Measurements from ENCODE around the gene MEF2B.
"Not testable (repeated sequence)": the region's sequence is repeated elsewhere in the genome, so short reads cannot be mapped to it uniquely, and the experiment has no call there.

The MEF2B gene

DNA sequence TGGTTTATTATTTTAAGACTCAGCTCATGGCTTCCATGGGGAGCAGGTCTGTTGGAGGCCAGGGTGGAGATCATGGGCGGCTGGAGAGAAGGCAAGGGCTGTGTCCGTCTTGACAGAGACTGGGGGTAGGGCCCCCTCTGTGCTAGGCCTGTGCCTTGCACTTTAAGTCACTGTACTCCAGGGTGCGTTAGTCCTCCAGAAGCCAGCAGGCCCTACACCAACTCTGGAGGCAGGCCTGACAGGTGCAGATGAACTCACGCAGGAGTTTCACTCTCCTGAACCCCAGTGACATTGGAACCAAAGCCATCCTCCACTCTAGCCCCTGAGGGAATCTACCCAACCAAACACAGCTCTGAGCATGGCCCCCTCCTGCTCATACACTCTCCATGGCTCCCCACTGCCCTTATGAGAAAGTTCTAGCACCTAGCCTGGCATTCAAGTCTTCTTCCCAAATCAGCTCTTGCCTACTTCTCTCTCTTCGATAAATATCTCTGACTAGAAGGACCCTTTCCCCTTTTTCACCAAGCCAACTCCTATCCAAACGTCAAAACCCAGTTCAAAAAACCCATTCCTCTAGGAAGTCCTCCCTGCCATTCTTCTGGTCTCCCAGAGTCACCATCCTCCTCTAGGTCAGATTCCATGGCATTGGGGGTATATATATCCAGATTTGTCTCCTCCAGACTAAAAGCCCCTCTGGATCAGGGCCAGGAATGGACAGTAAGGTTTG is 15.1 kb downstream of the MEF2B start:
- DNase-seq = no peak

DNA sequence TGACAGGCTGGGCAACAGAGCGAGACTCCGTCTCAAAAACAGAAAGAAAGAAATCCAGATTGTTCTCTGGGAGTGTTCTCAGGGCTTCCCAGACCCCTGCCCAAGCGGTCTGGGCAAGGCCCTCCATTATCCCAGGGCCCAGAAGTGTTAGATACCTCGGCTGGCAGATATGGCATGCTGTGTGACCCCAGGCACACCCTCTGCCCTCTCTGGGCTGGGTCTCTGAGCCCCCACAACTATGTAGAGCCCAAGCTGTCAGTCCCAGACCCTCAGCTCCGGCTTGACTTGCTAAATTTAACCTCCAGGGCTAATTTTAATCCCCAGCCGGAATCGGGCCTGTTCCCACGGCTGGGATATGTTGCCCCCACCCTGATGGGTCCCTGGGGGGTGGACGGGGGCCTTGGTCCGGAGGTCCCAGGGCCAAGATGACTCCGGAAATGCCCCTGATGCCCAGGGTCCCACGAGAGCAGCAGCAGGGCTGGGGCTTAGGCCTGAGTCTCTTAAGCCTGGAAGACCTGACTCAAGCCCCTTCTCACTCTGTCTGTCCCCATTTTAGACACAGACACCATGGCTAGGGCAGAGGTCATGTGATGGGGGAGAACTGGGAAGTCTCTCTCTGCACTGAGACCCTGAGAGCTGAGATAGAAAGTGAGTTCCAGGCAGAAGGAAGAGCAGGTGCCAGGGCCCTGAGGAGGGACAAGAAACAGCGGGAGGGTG is 17.2 kb downstream of the MEF2B start:
- DNase-seq = no peak

DNA sequence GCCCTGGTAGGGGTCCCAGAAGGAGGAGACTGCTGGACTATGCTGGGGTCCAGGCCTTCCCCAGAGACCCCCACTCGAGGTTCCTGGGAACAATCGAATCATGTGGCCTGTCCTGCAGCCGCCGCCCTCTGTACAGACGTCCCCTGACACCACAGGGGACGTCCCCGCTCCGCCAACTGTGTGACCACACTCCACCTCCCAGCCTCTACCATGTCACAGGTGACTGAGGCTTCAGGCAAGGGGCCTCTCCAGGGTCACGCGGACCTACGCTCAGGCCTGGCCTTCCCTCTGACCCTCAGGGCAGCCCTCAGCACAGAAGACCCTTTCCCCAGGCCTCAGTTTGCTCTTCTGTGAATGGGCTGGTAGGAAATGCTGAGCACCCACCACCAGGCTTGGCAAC is 18.6 kb downstream of the MEF2B start:
- DNase-seq = no peak

DNA sequence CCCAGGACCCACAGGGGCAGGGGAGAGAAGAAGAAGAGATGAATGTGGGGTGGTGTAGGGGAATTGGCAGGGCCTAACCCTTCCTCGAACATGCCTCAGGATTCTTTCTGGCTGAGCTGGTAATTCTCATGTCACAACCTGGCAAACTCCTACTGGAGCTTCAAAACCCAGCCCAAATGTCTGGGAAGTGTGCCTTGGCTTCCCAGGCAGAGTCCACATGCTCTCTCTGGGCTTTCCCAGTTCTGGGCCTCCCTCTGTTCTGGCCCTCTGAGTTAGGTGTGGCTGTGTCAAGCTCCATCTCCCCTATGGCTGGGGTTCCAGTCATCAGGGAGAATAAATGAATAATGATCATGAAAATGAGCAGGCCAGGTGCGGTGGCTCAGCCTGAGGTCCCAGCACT is 20.6 kb downstream of the MEF2B start:
- DNase-seq = no peak

DNA sequence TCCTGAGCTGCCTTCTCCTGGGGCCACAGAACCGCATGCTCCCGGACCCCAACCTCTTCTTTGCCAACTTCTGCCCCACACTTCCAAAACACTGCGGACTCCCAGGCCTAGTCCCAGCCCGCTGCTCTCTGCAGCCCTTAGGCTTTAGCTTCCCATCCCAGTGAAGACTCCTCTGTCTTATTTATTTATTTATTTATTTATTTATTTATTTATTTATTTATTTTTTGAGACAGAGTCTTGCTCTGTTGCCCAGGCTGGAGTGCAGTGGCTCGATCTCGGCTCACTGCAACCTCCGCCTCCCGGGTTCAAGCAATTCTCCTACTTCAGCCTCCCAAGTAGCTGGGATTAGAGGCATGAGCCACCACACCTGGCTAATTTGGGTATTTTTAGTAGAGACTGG is 21.6 kb downstream of the MEF2B start:
- DNase-seq = not testable (repeated sequence)

DNA sequence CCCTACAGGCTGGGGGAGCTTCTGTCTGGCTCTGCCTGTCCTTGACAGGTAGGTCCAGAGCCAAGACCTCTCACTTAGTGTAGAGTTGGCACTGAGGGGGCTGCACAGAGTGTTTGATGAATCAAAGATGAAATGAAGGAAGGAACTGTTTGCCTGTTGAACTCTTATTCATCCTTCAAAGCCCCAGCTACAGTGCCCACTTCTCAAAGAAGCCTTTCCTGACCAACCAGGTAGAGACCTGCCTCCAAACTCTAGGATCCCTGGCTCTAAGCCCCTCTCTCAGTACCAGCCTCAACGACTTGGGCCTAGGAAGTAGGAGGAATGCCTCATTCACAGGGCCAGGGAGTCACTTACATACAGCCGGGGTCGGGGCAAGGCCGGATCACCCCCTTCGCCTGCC is 22.7 kb downstream of the MEF2B start:
- DNase-seq = no peak

DNA sequence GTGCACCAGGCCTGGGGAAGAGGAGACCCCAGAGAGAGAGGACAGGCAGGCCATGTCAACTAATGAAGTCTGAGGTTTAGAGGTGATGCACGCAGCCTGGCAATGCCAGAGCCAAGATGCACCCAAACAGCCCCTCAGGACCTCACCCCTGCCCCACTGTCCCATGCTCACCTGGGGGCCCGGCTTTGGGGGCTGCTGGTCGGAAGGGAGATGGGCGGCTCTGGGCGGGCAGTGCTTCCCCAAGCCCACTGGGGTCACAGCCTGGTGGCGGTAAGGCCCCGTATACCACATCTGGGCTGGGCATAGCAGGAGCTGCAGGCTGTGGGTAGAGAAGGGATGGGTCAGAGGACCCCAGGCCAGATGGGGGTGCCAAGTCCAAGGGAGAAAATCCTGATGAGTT is 23.2 kb downstream of the MEF2B start:
- no peak for DNase-seq

DNA sequence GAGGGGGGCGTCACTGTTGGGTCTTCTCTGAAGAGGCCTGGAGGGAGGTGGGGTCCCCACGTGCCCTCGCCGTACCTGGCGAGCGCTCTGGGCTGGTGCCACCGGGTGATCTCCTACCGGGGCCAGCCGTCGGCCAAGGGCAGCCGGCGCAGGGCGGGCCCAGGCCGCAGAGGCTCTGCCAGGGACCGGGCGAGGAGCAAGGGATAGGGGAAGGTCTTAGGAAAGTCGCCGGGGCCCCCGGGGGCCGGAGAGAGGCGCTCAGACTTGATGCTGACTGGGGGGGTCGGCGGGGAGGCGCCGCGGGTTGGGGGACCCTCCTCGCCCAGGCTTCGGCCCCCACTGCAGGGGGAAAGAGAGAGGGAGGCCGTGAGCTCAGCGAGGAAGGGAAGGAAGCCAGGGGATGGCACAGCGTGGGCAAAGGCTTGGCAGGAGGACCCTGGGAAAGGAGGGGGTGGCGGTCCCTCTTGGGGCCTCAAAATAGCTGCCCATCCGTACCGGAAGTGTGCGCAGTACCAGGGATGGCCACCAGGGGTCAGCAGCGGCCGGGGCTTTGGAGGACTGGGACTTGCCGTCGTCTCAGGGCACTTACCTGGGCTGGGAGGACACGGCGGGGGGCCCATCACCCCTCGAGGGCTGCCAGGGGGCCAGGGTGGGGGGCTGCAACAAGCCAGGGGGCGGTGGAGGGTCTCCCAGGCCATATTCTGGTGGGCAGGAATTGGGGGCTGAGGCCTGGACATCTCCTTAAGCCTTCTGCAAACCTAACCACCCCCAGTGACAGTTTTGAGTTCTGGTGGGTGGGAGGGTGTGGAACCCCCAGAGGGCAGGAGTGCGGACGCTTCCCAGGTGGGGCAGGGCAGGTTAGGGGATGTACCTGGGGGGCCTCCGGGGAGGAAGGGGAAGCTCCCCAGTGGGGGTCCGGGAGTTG is 24.1 kb downstream of the MEF2B start:
- DNase-seq = peak; percentile 60 to 72

DNA sequence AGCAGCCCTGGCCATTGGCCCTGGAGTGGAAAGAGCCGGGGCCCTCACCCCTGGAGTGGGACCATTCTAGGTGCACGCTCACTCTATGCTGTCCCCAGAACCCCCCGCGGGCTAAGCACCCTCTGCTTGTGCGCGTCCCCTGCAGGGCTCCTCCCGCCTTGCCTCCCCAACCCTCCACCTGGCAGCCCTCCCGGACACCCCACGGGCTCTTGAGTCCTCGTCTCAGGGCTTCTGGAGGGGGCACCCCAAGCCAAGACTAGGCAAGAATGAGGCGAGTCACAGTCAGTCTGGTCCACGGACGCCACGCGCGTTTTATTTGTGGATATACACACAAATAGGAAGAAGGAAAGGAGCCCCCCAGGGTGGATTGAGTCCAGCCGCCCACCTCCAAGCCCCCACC is 24.8 kb downstream of the MEF2B start:
- DNase-seq = no peak

DNA sequence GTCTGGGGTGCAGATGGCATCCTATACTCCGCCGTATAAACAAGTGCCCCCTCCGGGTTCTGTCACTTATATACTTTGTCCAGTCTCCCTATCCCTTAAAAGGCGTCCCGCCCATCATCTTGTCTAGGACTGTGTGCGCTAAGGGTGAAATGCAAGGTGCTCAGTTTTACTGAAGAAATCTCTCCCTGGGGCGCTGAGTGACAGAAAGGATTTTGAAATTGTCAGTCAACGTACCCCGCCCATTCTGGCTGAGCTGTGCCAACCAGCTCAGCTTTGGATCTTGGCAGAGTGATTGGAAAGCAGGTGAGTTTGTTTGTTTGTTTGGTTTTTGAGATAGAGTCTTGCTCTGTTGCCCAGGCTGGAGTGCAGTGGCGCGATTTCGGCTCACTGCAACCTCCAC is 27.7 kb downstream of the MEF2B start:
- no peak for DNase-seq

DNA sequence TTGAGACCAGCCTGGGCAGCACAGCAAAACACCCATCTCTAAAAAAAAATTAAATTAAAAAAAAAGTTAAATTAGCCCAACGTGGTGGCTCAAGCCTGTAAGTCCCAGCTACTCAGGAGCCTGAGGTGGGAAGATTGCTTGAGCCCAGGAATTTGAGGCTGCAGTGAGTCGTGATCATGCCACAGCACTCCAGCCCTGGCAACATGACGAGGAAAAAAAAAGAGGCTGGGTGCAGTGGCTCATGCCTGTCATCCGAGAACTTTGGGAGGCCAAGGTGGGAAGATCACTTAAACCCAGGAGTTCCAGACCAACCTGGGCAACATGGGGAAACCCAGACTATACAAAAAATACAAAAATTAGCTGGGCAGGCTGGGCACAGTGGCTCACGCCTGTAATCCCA is 29.6 kb downstream of the MEF2B start:
- DNase-seq = no peak

DNA sequence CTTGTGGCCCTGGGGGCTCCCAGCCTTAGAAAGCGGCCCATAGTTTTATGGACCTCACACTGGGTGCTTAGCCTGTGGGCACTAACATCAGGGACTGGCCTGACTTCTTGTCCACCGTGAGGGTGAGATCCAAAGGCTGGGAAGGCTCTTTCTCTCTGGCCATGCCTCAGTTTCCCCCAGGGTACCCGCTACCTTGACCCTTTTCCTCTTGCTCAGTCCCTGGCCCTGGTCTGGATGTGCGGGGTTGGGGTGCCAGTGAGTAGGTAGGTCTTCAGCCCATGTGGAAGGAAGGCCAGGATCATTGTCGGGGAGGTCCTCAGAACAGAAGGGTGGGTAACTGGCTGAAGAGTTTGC is 30.2 kb downstream of the MEF2B start:
- DNase-seq = no peak

DNA sequence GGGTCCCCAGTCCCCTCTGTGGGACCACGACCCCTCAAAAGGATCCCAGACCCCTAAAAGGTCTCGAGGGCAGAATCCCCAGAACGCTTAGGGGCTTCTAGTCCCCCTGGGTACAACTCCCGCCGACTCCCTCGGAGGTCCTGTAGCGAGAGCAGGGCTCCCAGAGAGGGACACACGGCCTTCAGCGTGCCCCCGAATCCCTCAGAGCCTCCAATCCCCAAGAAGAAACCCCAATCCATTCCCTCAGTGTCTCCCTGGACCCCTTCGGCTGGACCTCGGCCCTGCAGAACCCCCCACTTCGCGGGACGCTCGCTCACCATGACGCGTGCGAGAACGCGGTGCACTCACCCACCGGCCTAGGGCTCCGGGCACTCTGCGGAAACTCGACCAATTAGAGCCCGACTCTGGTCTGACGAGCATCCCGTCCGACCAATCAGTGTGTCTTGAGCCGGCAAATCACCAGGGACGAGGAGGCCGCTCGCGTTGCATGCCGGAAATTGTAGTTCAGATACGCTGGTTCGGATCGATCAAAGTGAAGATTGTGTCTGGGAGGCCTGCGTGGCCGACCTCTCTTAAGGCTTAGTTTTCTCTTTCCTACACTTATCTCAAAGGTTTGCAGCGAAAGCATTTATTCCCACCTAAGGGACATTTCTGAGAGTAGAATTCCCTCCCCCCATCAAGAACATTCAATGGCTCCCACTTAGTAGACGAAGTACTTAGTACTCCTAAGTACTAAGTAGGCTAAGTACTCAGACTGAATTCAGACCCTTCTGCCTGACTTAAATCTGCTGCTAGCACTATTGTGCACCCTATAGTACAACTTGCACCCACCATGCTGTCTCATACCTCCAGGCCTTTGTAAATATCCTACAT is 31.7 kb downstream of the MEF2B start, which contains the start of gene TMEM161A:
Gene TMEM161A (minus strand): TSS at position 370 of the 873 bp plus-strand sequence. CDS start 50 bp downstream, at position 320.
- DNase-seq = peak; percentile 92 to 98

DNA sequence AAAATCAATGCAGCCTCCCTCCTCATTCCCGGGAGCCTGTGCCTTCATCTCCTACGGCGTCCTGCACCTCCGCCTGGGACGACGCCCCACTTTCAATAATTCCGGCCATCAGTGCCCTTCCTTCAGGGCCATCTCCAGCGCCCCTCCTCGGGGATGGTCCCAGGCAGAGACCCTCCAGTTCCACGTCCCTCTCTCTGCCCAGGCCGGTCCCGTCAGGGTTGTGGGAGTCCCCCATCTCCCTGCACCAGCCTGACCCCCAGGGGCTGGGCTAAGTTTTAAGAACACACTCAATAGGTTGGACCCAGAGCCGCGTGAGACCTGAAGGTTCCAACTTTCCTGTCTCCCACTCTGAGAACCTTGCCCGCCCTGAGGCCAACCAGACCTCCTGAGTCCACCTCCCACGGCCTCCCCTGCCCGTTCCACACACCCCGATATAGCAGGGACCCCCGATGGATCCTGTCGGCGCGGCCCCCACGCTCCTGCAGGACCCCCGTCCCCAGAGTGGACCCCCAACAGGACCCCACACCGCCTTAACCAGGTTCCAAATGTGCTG is 32.4 kb downstream of the MEF2B start:
- no peak for DNase-seq

DNA sequence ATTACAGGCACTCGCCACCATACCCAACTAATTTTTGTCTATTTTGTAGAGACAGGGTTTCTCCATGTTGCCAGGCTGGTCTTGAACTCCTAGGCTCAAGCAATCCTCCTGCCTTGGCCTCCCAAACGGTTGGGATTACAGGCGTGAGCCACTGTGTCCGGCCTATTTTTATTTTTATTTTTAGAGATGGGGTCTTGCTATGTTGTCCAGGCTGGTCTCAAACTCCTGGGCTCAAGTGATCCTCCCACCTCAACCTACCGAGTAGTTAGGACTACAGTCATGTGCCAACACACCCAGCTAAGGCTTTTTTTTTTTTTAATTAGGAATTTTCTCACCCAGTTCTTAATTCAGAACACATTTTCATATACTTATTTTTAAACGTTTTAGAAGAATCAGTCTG is 34.4 kb downstream of the MEF2B start:
- DNase-seq = not testable (repeated sequence)

DNA sequence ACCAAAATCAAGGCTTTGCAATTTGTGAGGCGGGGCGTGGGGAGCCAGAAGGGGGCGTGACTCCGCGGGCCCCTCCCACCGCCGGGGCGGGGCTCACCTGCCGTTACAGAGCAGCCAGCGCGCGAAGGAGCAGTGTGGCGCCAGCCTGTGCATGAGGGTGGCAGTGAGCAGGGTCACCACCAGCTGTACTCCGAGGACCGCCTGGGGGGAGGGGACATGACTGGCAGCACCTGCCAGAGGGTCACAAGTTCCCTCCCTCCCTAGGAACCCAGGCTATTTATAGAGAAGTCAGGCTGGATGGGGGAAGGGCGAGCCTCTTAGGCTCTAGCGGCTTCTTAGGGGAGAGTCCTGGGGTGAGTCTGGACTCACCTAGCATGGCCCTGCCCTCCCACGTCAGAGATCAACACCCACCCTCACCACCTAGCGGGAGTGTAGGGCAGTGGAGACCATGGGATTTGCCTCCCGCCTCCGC is 35.3 kb downstream of the MEF2B start:
- DNase-seq = no peak

DNA sequence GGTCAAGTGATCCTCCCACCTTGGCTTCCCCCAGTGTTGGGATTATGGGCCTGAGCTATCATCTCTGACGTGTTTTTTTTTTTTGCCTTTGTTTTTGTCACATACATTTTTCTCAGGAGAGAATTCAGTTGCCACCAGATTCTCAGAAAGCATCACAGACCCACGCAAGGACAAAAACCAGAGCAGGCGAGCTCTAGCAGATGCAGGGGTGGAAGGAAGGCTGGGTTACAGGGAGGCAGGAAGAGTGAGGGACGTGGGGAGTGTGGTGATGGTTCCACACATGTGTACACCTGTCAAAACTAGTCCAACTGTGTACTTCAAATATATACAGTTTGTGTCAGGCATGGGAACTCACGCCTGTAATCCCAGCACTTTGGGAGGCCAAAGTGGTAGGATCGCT is 36.1 kb downstream of the MEF2B start:
- no peak for DNase-seq

DNA sequence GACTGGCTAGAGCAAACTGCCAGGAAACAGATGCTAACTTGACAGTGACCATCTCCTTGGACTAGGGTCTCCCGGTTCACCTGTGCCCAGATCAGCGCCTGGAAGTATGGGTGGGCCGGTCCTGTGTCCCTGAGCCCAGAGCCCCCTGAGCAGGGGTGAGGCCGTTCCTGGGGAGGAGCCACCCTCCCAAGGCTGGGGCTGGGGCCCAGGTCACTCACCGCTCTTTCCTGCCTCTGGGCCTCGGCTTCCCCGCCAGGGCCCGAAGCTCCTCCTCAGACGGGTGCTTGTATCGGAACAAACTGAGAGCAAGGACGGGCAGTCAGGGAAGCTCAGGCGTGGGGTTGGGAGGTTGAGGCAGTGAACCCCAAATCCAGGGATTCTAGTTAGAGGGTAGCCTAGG is 37.2 kb downstream of the MEF2B start:
- DNase-seq = no peak

DNA sequence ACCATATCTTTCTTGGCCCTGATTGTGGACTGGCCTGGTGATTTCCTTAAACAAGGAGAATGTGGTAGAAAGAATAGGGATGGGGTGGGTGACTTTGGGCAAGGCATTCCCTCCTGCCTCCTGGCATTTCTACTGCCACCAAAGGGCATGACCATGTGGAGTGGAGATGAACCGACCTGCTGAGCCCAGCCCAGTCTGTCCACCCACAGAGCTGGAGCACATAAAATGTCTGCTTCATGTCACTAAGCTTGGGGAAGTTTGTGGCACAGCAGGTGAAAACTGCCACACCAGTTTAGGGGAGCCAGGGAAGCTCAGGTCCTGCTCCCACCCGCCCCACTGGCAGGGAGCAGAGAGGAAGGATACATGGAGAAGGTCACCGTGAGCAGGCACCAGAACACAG is 38.1 kb downstream of the MEF2B start:
- DNase-seq = no peak

DNA sequence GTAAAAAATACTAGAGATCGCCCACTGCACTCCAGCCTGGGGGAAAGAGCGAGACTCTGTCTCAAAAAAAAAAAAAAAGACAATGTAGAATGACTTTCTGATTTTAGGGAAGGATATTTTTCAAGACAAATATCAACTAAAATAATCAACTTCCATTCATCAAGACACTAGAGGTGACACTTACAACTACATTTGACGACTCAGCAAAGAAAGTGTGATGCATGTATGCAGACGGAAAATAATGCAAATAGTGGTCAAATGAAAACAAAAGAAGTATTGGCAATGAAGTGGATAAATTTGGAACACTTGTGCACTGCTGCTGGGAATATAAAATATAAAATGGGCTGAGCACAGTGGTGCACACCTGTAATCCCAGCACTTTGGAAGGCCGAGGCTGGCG is 44.0 kb downstream of the MEF2B start:
- no peak for DNase-seq

DNA sequence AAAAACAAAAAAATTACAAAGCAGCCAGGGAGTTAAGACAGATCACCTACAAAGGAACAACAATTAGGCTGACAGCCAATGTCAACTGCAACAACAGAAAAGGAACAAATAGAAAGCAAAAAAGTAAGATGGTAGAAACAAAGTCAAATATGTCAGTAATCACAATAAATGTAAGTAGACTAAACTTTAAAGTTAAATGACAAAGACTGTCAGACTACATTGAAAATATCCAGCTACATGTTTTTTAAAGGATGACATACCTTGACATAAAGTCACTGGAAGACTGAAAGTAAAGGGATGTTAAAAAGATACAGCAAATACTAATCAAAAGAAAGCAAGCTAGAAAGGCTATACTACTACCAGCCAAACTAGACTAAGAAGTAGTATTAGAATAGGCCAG is 46.7 kb downstream of the MEF2B start:
- no peak for DNase-seq

DNA sequence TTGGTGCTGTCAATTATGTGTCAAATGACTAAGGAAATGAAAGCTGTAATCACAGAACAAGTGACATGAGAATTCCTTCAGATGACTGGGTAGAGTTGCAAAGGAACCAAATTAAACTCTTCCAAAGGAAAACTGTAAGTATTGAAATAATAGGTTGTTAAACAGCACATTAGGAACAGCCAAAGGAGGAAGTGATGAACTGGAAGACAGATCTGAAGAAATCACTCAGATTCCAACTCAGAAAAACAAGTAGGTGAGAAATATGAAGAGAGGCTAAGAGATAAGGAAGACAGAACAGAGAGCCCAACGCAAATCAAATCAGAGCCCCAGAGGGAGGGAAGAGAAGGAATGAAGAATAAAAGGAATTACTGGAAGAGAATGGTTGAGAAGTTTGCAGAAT is 47.2 kb downstream of the MEF2B start:
- no peak for DNase-seq
